Stimulated activated CD4-positive, alpha-beta T cell treated with anti-CD3 and anti-CD28 coated beads, Interleukin-12 subunit alpha, Interleukin-12 subunit beta, amount 100 ng/mL, for 24 hours (primary cell): ENCODE measurements around the gene CAMTA1.

Source experiments
- DNase-seq, 2 experiments: peaks; one replicate each; pipeline ENCODE4 v3.0.0-alpha.2; 2020; ENCODE audit warnings: low read depth in 2 of 2

CAMTA1 gene

GRCh38 chr1:7076572-7076971 lies 291.3 kb downstream of the CAMTA1 start:
- DNase-seq, result no peak

- DNase-seq, result no peak
Measured at GRCh38 chr1:7077136-7077535, 291.9 kb downstream of the CAMTA1 start.

- no peak for DNase-seq
Measured at GRCh38 chr1:7077970-7078369, 292.7 kb downstream of the CAMTA1 start.

GRCh38 chr1:7079637-7080036 lies 294.4 kb downstream of the CAMTA1 start:
- no peak for DNase-seq

GRCh38 chr1:7084232-7084894 lies 299.1 kb downstream of the CAMTA1 start:
- no peak for DNase-seq

GRCh38 chr1:7085521-7085920 lies 300.3 kb downstream of the CAMTA1 start:
- DNase-seq, result no peak

- no peak for DNase-seq
Measured at GRCh38 chr1:7086106-7086505, 300.9 kb downstream of the CAMTA1 start.

- DNase-seq, result no peak
Measured at GRCh38 chr1:7087888-7088287, 302.6 kb downstream of the CAMTA1 start.

GRCh38 chr1:7089497-7089896 lies 304.2 kb downstream of the CAMTA1 start:
- no peak for DNase-seq

- DNase-seq, result no peak
Measured at GRCh38 chr1:7093297-7093696, 308.0 kb downstream of the CAMTA1 start.

GRCh38 chr1:7094086-7094485 lies 308.8 kb downstream of the CAMTA1 start:
- DNase-seq, result no peak

GRCh38 chr1:7094509-7094908 lies 309.3 kb downstream of the CAMTA1 start:
- no peak for DNase-seq

GRCh38 chr1:7095343-7095964 lies 310.2 kb downstream of the CAMTA1 start:
- DNase-seq, result no peak

- DNase-seq, result no peak
Measured at GRCh38 chr1:7097938-7098592, 312.8 kb downstream of the CAMTA1 start.

- no peak for DNase-seq
Measured at GRCh38 chr1:7098641-7099040, 313.4 kb downstream of the CAMTA1 start.

- DNase-seq, result no peak
Measured at GRCh38 chr1:7100479-7100878, 315.2 kb downstream of the CAMTA1 start.

- DNase-seq, result no peak
Measured at GRCh38 chr1:7101187-7101586, 315.9 kb downstream of the CAMTA1 start.

- no peak for DNase-seq
Measured at GRCh38 chr1:7103361-7103782, 318.1 kb downstream of the CAMTA1 start.

GRCh38 chr1:7103874-7104273 lies 318.6 kb downstream of the CAMTA1 start:
- no peak for DNase-seq

- DNase-seq, result no peak
Measured at GRCh38 chr1:7104339-7104738, 319.1 kb downstream of the CAMTA1 start.

GRCh38 chr1:7105269-7105668 lies 320.0 kb downstream of the CAMTA1 start:
- no peak for DNase-seq

- DNase-seq, result no peak
Measured at GRCh38 chr1:7106442-7107108, 321.3 kb downstream of the CAMTA1 start.
